HG02798 (cell line): ENCODE data around the gene COL16A1.

Experiments
- ATAC-seq: cut with Tn5 transposase; IDR thresholded peaks from one replicate; pipeline ENCODE4 v1.9.1; 2021; ENCODE audit warnings: mild to moderate bottlenecking; ENCODE audit not compliant: unreplicated experiment, poor library complexity

The COL16A1 gene

DNA sequence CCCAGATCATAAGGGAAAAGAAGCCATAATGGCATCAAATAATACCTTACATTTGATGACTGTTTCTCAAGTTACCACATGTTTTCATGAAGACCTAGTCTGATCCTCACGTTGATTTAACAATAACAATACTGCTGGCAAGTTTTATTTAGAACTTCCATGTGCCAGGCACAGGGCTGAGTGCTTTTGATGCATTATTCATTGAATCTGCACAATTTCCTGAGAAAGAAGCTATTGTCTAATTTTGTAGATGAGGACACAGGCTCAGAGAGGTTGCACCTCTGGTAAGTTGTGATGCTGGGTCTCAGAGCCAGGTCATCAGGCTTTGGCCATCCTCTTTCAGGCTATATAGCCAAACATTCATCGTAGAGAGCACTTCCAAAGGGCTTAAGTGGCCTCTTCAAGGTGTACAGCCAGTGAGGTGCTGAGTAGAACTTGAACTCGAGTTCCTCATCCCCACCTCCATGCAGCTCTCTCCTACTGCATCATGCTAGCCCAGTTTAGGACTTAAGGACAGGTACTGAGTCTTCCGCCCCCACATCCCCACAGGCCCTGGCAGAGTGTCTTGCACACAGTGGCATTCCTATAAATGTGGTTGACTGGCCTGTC is 50.8 kb downstream of the COL16A1 start:
- ATAC-seq, result no peak

DNA sequence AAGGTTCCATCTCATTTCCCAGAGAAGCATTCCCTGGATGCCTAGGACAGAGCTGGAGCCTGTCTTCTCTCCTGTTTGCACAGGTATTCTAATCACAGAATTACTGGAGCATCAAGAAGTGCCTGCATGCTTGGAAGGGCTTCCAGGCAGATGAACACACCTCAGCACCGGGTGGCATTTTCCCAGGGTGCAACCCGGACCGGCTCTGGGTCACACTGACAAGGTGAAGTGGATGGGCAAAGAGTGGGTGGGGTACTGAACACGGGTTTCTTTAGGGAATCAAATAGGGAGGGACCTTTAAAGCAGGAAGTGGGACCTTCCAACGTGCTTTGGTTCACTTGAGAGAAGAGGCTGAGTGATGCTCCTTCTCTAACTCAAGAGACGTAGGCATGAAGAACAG is 52.1 kb downstream of the COL16A1 start:
- no peak for ATAC-seq

DNA sequence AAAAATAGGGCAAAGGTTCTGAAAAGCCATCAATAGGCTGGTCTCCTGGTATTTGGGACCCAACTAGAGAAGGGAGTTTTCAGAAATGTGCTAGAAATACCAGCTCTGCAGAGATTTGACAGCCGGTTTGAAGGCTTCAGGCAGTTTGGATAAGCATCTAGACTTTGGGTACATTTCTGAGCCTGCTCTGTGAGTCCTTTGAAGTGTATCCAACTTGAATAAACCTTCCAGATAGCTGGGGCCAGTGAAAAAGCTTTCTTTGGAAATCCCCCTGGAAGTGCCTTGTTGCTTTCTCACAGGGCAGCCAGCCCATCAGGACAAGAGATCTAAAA is 52.8 kb downstream of the COL16A1 start:
- no peak for ATAC-seq

DNA sequence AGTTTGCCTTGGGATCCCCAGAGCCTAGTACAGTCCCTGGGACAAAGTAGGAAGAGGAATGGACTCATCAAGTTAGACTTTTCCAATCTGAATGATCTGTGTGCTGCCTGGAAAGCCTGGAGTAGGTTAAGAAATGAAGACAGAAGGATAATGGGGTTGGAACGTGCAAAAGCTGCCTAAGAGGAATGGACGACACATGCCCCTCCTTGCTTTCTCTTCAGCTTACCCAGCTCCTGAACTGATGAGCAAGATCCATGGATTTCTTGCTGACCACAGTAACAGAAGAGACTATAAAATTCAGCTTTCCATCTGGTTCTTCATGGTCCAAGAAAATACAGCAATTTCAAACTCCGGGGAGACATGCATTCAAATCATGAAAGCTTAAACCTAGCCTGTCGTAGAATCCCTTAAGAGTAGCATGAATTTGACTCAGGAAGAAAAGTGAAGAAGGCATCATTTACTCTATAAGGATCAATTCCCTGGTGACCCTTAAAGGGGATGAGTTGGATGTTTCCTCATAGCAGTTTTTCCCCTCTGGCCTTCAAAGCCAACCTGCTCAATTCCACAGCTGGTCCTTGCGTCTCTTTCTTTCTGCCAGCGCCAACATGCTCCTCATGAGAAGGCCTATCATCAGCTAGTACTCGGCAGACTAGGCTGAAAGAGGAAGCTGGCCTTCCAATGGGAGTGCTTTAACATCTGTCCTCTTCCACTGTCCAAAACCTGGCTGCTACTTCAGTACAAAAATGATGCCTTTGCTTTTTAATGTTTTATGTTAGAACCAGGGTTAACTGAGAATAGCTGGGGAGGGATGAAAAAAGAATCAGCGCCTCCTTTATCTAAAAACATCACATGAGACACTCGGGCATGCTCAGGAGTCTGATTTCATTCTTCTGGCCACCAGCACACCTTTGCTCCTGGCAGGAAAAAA is 53.4 kb downstream of the COL16A1 start:
- ATAC-seq, result no peak

DNA sequence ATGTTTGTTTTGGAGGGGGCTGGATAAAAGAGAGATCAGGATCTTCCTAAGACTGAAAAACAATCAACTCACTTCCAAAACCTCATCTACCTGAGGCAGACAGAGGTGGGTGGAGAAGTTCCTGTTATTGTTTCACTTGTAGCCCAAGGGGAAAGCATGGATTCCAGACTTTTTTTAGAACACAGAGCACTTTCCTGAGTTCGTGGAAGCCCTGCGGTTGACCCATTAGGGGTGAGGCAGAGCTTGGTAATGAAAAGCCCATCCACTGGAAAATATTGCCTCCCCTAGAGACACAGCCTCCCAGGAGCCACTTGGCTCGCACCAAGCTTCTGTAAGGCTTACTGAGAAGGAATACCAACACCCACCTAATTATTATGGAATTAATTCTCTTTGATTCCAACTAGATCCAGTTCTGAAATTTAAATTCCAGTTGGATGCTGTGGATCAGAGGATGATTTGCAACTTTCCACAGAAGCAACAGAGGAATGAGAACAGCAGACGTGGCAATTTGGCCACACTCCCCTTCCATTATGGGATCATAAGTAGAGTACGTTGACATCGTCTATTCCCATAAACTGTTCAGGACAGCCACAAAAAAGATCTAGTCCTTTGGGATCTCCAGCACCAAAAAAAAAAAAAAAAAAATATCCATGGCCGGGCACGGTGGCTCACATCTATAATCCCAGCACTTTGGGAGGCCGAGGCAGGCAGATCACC is 55.0 kb downstream of the COL16A1 start:
- ATAC-seq, result no peak

DNA sequence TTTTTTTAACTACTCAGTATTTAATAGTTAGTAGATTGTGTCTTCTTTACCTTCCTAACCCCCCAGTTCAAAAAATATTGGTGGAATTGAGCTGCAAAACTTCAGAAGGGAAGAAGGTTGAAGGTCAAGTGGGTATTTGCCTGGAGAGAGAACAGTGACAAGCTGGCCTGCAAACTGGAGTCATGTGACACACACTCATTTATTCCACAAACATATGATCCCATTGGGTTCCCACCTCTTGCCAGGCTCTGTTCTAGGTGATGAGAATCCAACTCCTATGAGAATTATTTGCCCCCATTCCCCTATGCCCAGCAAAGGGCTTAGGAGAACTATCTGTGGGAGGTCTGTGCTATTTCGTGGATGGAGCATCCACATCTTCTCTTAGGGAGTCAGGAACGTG is 55.6 kb downstream of the COL16A1 start:
- ATAC-seq, result no peak

DNA sequence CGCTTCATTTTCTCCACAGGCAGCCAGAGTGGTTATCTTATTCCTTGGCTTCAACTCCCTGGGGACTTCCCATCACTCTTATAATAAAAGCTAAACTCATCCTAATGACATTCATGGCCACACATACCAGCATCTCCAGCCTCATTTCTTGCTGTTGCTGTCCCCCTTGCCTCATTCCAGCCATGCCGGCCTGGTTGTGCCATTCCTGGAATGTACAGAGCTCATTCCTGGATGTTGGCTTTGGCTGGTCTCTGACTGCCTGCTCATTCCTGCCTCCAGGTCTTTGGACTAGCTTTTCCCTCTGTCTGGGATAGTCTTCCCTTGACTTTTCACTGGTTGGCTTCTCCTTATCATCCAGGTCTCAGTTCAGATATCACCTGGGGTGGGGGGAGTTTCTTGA is 56.7 kb downstream of the COL16A1 start:
- no peak for ATAC-seq

DNA sequence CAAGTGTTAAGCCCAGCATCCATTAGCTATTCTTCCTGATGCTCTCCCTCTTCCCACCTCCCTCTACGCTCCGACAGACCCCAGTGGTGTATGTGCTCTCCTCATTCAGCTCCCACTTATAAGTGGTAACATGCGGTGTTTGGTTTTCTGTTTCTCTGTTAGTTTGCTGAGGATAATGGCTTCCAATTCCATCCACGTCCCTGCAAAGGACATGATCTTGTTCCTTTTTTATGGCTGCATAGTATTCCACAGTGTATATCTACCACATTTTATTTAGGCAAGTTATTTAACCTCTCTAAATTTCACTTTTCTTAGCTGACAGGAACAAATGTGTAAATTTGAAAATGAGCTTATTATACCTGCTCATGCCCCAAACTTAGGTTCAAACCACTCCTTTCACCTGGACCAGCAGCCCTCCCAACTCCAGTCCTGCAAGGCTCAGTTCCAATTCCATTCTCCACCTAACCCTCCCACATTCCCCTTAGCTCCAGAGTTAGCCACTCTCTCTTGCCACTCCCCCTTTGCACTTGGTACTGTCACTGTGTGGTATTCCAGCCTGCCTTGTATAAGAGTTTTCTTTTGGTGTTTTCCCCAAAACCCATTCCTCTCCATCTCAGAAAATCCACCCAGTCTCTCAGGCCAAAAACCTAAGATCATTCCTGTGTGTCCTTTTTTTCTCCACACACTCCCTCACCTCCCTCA is 57.4 kb downstream of the COL16A1 start:
- ATAC-seq, result no peak

DNA sequence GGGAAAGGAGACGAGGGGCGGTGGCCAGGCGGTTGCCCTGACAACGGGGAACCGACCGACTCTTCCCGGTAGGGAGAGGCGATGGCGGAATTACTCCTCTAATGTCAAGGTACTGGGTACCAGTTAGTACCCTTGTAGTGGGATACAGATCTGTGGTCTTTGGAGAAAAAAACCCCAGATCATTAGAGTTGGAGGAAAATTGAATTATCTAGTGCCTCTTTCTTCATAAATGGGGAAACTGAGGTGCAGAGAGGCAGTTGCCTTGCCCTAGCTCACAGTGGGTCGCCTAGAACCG is 58.6 kb downstream of the COL16A1 start:
- ATAC-seq, result no peak

DNA sequence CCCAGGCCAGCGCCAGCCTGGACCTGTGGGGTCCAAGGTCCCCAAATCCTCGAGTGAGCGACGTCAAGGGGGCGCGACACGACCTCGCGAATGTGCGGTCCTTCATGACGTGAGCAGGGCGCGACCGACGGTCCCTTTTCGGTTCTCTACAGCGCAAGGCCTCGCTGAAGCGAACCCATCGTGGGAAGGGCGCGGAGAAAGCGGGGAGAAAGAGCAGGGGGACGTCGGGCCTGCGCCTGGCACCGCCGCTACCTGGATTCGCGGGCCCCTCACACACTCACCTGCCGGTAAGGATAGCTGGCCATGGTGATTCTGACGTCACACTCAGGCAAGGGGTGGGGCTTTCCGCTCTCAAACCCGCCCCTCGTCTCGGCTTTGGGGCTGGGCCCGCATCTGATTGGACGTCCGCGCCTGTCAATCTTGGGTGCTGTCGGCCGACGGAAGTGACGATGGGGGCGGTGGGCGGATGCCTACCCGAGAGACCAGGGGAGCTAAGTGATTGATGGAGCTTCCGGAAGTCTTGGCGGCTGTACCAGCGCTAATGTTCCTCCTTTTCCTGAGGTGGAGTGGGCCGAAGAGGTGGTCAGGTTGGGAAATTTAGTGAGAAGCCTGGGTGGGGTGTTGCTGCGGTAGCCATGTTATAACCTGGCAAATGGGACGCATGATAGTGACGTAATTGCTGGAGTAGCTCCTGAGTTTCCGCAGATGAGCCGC is 59.1 kb downstream of the COL16A1 start, which contains the start of gene PEF1:
TSS of gene PEF1 (minus strand) at position 317 of the 714 bp plus-strand sequence. CDS start at position 305, 12 bp downstream.
- peak; percentile 95 for ATAC-seq

DNA sequence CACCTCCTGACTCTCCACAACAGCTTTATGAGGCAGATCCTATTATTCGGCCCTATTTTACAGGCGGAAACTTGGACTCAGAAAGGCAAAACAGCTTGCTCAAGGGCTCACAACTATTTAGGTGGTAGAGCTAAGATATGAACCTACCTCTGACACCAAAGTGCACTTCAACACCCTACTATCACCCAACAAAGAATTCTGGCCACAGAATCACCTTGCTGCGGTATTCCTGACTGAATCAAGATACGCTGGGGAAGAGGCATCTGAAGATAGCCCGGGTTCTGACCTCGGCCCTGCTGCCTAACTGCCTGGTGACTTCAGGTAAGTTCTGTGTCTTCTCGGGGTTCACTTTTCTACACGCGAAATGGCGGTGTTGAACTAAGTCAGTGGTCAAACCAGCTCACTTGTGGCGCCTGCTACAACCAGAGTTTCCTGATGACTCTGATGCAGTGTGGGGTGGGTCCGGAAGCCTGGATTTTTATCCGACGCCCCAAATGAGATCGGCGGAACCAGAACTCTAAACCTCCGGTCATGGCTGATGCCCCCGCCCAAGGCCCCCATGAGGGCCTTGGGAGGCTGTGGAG is 59.7 kb downstream of the COL16A1 start:
- ATAC-seq, result no peak

DNA sequence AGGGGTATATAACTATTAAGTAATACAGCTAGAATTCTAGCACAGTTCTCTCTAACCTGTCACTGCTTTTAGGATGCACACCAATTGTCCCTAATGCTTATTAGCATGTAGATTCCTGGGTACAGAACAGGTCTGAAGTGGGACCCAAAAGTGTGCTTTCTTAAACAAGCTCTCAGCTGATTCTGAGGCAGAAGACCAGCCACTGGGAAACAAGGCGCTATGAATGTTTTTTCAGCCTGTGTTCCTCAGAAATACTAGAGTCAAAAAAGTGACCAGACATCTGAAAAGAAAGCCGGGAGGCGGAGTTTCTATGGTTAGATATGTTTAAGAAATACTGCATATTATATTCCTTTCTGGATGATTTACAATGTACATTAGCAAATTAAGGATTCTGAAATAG is 60.9 kb downstream of the COL16A1 start:
- ATAC-seq, result no peak

DNA sequence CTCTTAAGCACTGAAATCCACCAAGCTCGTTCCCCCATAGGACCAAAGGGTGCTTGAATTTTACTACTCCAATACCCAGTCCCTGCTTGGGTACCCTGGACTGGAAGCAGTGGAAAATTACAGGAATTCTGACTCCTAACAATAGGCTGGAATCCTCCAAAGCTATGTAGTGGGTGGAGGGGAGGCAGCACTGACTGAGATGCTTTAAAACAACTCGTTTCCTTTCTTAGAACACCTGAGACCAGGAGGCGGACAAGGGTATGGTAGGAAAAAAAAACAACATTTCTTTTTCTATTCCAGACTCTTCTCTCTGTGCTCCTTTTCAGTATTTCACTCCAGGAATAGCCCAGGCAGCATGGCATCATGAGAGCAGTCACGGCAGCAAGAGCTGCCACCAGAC is 61.5 kb downstream of the COL16A1 start:
- no peak for ATAC-seq

DNA sequence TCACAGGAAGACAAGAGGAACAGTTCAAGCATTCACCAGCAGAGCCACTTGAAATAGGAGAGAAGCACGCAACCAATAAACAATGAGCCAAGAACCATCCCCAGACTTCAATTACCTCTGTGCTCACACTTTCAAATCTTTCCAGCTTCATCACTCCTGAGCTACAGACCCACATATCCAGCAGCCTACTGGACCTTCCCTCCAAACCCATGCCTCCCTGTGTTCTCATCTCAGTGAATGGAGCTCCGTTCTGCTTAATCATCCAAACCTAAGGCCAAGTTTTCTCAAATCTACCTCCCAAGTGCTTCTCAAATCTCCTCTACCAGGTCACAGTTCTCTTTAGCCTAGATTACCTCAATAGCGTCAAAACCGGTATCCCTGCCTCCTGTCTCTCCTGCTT is 62.9 kb downstream of the COL16A1 start:
- no peak for ATAC-seq

DNA sequence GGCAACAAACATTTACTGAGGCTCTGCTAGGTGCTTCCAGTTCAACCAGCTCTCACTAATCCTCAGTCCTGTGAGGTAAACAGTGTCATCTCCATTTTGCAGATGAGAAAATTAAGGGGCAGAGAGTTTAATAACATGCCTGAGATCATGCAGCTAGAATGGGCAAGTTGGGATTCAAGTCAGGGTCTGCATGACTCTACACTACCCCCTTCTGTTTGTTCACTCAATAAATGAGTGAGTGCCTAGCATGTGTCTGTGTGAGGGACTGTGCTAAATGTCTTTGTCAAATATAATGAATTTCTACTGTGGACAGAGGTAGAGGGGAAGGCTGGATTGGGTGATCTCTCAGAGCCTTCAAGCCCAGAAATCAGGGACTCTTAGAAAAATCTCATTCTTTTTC is 63.6 kb downstream of the COL16A1 start:
- no peak for ATAC-seq

DNA sequence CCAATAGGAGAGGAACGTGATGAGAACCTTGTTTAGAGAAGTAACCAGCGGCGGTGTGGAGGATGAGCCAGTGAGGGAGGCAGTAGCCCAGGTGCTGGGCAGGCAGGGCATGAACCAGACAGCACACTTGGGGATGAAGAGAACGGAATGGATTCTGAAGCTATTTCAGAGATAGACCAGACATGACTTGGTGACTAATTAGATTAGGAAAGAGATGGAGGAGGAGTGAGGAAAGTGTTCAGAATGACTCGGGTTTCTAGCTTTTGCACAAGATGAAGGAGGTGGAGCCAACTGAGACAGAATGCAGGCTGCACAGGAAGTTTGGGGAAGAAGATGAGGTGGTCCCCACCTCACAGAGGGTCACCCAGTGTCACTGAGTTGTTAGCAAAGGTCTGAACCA is 64.3 kb downstream of the COL16A1 start:
- no peak for ATAC-seq

DNA sequence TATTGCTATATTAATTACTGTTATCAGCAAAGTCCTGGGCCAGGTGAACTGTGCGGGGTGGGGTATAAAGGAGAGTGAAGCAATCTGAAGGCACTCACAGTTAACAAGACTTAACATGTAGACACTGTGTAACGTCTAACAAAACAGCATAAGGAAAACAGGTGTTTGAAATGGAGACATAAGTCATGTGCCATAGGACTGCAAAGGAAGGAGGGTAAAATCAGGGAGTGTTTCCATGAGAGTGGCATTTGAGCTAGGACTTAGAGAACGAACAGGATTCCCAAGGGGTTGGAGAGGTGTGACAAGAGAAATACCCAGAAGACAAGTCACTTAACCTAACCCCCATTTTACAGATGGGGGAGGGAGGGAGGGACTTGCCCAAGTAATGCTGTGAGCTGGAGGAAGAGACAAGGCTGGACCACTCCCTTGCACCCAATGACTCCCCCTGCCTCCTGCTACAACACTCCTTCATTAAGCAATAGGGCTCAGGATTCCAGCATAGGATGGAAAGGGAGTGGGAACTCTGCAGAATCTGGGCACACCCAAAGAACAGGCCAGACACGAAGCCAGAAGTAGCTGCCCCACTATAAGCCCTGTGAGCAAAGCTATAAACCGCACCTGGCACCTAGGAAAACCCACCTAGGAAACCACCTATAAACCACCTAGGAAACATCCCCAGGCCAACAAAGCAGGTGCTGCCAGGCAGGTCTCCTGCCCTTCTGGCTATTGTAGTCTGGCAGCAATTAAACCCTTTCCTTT is 65.7 kb downstream of the COL16A1 start:
- ATAC-seq, result no peak

DNA sequence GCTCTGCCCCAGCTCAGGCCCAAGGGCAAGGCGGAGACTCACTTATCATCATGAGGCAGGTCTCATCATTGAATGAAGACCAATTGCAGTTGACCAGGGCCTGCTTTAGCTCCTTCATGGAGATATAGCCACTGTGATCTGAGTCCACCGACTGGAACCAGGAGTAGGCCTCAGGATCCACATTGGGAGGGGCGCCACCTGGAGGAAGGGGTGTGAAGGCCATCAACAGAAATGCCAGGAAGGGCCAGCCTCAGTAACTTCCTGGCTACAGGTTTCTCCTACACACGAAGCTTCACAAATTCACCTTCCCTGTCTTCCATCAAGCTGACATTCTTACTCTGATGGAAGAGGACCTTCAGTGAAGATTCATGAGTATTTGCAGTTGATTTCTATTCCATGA is 70.7 kb downstream of the COL16A1 start:
- ATAC-seq, result no peak

DNA sequence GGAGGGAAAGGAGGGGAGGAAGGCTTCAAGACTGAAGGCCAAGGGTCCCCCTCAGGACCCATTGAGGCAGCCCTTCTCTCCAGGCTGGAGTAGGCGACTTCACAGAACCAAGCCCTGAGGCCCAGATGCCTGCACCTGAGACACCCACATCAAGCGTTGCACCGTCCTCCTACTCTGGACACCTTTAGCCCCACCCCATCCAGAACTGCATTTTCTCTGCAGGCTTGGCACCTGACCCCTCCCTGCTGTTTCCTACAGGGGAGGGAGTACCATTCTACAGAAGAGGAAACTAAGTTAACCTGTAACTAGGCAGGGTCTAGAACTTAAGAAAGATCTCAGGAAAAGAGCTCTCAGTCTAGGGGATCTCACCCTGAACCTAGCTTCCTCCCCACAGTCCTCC is 71.2 kb downstream of the COL16A1 start:
- no peak for ATAC-seq
